Measurements from ENCODE around the gene ZNF669.

DNA sequence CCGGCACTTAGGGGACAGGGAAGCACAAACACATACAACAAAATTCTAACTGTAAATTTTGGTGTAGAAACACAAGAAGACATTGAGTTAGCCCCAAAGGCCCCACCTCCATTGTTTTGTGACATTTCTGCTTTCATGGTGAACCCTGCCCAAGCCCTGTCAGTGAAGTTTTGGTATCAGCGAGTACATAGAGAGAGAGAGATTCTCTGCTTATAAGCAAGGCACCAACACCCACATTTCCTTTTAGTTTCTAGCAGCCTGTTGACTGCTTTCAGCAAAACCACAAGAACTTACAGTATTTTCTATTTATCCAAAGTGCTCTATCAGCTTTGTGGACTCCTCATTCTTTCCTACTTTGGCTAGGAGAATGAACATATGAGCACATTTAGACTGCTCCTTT, 43.6 kb upstream of the ZNF669 start:
- TF ChIP-seq, protein P1, sequence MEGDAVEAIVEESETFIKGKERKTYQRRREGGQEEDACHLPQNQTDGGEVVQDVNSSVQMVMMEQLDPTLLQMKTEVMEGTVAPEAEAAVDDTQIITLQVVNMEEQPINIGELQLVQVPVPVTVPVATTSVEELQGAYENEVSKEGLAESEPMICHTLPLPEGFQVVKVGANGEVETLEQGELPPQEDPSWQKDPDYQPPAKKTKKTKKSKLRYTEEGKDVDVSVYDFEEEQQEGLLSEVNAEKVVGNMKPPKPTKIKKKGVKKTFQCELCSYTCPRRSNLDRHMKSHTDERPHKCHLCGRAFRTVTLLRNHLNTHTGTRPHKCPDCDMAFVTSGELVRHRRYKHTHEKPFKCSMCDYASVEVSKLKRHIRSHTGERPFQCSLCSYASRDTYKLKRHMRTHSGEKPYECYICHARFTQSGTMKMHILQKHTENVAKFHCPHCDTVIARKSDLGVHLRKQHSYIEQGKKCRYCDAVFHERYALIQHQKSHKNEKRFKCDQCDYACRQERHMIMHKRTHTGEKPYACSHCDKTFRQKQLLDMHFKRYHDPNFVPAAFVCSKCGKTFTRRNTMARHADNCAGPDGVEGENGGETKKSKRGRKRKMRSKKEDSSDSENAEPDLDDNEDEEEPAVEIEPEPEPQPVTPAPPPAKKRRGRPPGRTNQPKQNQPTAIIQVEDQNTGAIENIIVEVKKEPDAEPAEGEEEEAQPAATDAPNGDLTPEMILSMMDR (IDR thresholded peaks at IDR 0.05): no peak
- TF ChIP-seq POLR2A (IDR thresholded peaks at IDR 0.05) (no peak), POLR2AphosphoS5 (IDR thresholded peaks at IDR 0.05) (no peak), EP300 (IDR thresholded peaks at IDR 0.05) (no peak)

Data from gastroesophageal sphincter (tissue), 3 donors.